GM12875 (cell line): ENCODE measurements around the gene RBM20.

ENCODE experiments used
- H3K4me3 ChIP-seq: one replicate; pipeline ENCODE4 v1.5.1; 2011; ENCODE audit warnings: low read depth, low read length, control low read depth
- CTCF ChIP-seq: IDR thresholded peaks from 2 replicates; pipeline ENCODE4 v1.5.1; 2011; ENCODE audit warnings: low read depth, mild to moderate bottlenecking, control low read depth, inconsistent platforms, low read length, moderate library complexity, borderline replicate concordance; ENCODE audit not compliant: insufficient read depth

The RBM20 gene

GRCh38 chr10:110811791-110812581 lies 167.8 kb downstream of the RBM20 start:
- no peak overlapping the region for H3K4me3 ChIP-seq

GRCh38 chr10:110812583-110812982 lies 168.4 kb downstream of the RBM20 start:
- TF ChIP-seq CTCF, result no peak
- no peak overlapping the region for H3K4me3 ChIP-seq

More at GRCh38 chr10:110811791-110812581, 167.8 kb downstream of the RBM20 start:
- TF ChIP-seq CTCF, result no peak

GRCh38 chr10:110813743-110814472 lies 169.8 kb downstream of the RBM20 start:
- no peak overlapping the region for H3K4me3 ChIP-seq
- TF ChIP-seq CTCF, result no peak

- H3K4me3 ChIP-seq, result no peak overlapping the region
- TF ChIP-seq CTCF, result no peak
Observed at GRCh38 chr10:110815354-110816004, 171.3 kb downstream of the RBM20 start.

GRCh38 chr10:110817614-110818013 lies 173.5 kb downstream of the RBM20 start:
- TF ChIP-seq CTCF, result no peak
- no peak overlapping the region for H3K4me3 ChIP-seq

- H3K4me3 ChIP-seq, result no peak overlapping the region
- TF ChIP-seq CTCF, result no peak
Observed at GRCh38 chr10:110818311-110819256, 174.4 kb downstream of the RBM20 start.
